Stimulated activated CD4-positive, alpha-beta T cell treated with anti-CD3 and anti-CD28 coated beads, Interleukin-1b, Interleukin-23, amount 100 ng/mL, for 1 hour (primary cell): ENCODE results near the gene DAGLA.
A peak's percentile ranks its signal among the peaks of the same experiment; 100 is the strongest.

Experiments used
- DNase-seq, 2 donors: peaks; one replicate each; pipeline ENCODE4 v3.0.0-alpha.2; 2020; ENCODE audit warnings: low read depth in 2 of 2

The DAGLA gene

DNA sequence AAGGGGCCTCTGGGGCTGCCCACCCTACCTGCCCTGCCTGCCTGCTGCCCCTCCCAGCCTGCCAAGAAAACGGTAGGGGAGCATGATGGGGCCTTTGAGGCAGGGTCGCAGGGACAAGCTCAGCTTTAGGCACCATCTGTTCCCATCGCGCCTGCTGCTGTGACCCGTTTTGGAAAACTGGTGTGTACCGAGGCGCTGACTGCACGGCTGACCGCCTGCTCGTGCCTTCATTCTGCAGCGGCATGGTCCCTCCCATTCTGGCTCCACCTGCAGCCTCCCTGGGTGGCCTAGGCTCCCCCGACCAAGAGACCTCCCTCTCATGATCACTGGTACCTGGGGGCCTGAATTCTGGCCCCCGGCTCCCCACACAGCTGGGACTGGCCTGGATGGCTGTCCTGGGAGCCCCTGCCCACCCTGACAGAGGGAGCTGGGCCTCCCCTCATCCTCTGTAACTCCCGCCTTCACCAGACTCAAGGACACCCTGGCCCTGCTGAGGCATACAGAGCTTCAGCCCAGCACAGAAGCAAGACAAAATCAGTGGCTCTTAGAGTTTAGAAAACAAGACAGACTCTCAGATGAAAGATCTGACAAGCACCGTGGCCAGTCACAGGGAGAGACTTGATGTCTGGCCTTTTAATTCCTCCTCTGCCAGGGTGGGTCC is 65.7 kb downstream of the DAGLA start:
- no peak for DNase-seq

DNA sequence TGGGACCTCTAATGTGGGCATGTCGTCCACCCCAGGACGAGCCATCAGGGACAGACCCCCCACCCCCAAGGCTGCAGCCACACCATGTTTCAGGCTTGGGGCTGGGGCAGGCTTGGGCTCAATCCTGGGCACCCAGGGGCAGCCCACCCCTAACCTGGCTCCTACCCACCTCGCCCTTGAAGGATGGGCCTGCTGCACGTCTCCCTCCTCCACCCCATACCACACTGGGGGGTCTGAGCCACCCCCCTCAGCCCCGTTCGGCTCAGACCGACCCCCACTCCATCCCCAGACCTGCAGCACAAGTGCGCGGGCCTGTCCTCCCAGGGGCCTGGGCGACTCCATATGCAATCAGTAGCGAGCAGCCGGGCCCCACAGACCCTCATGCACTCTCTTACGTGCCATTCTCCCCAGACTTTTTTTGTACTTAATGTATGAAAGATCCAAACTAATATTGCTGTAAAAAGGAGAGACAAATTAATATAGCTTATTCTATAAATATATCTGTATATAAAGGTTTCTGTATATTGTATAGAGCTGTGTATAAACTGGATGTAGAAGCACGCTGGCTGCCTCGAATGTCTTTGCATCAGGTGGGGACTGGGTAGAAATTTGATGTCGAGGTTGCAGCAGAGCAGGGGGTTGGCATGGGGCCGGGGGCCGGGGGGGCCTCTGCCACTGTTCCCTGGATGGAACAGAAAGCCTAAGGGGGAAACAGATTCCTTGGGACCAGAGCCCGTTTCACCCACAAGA is 66.4 kb downstream of the DAGLA start:
- no peak for DNase-seq

GRCh38 chr11:61747192-61747966 is 67.2 kb downstream of the DAGLA start:
- DNase-seq, result no peak

- DNase-seq, result no peak
Observed at GRCh38 chr11:61747967-61748285, 67.7 kb downstream of the DAGLA start.

GRCh38 chr11:61749591-61750217 is 69.5 kb downstream of the DAGLA start:
- no peak for DNase-seq

DNA sequence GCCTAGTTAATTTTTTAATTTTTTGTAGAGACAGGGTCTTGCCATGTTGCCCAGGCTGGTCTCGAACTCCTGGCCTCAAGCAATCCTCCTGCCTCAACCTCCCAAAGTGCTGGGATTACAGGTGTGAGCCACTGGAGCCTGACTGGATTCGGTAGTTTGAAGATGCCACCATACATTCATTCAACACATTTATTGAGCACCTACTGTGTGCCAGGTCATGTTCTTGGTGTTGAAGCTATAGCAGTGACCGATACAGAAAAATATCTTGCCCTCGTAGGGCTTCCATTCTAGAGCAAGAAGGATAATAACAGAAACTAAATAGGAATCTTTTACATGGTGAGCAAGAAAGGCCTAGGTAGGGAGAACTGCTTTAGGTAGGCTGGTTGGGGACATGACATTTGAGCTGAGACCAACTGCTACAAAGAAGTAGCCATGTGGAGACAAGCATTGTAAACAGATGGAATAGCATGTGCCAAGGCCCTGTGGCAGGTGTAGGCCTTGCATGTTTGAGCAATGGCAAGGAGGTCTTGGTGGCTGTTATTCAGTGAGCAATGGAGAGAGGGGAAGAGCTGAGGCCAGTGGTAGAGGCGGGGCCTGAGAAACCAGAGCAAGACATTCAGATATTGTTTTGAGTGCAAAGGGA is 70.6 kb downstream of the DAGLA start:
- no peak for DNase-seq

- no peak for DNase-seq
Observed at GRCh38 chr11:61751384-61751783, 71.2 kb downstream of the DAGLA start.

DNA sequence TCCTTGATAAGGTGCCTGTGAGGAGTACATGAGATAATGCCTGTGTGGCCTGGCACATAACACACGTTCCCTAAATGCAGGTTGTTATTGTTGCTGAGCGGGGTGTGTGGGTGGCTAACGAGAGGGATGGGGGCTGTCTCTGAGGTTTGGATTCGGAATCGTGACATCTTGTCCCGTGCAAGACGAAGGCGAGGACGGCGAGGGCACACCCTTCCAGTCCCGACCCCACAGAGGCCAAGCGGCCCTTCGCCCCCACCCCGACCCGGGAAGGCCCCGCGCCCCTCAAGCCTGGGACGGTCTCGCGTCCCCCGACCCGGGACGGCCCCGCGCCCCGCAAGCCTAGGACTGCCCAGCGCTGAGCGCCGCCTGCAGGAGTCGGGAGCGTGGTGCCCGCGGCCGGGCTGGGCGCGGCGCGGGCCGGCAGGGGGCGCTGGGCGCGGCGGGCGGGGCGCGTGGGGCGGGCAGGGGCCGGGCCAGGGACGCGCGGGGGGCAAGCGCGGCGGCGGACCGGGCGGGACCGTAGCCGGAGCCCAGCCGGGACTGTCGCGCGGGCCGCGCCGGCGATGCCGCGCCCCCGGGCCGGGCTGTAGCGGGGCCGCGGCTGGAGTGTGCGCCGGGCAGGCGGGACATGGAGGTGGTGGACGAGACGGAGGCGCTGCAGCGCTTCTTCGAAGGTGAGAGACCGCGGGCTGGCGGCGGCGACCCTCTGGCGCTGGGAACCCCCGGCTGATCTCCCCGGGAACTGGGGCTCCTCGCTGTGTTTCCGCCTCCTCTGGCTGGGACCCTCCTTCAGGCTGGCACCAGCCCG is 72.1 kb downstream of the DAGLA start, which contains the start of gene MYRF:
TSS of gene MYRF (plus strand) at position 520 of the 808 bp plus-strand sequence. CDS start at position 629, 109 bp downstream.
- DNase-seq, result peak; percentile 10 to 46

- no peak for DNase-seq
Observed at GRCh38 chr11:61752925-61753521, 72.8 kb downstream of the DAGLA start.

GRCh38 chr11:61753672-61754071 is 73.5 kb downstream of the DAGLA start:
- no peak for DNase-seq

- no peak for DNase-seq
Observed at GRCh38 chr11:61754534-61755482, 74.6 kb downstream of the DAGLA start.

GRCh38 chr11:61756147-61756451 is 75.9 kb downstream of the DAGLA start:
- DNase-seq, result no peak

GRCh38 chr11:61756452-61757212 is 76.4 kb downstream of the DAGLA start:
- no peak for DNase-seq

- no peak for DNase-seq
Observed at GRCh38 chr11:61757213-61757862, 77.1 kb downstream of the DAGLA start.

DNA sequence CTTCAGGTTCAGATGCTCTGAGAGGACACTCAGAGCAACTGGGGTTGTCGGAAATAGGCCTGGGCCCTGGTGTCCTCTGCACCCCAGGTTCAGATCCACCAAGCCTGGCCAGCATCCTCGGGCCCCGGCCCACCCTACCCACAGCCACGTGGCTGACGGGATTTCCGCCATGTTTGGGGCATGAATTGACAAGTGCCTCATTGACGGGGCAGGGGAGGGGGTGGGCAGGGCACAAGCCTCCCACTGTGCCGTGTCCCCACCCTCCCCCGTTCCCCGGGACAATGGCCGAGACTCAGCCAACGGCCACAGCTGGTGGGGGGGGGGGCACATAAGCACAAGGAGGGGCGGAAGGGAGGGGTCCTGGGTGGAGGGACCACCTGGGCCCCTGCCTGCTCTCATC is 80.8 kb downstream of the DAGLA start:
- DNase-seq, result no peak

GRCh38 chr11:61761440-61762222 is 81.4 kb downstream of the DAGLA start:
- DNase-seq, result no peak

DNA sequence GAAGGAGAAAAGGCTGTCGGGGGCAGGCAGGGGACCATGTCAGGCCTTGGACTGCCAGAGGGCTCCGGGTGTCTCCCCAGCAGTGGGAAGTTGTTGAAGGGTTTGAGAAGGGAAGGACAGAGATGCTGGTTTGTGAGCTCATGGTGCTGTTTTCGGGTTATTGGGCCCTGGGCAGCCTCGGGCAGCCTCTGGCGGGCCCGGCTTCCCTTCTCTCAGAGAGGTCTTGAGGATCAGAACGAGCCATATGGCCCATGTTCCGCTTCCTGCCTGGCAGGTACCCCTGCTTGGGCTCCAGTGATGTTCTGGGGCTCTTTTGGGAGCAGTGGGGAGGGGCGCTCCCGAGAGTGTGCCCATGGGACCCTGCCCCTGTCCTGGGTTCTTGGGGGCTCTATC is 82.0 kb downstream of the DAGLA start:
- DNase-seq, result no peak
